Measurements from ENCODE around the gene TGFB1.

Gene TGFB1

GRCh38 chr19:41398050-41398418, 44.3 kb upstream of the TGFB1 start:
- Histone ChIP-seq H3K9ac (ENCODE audit: low read depth, low read length, poor library complexity, severe bottlenecking) (peak overlapping the region; percentile 95), H3K4me2 (ENCODE audit: low read depth, low read length, poor library complexity, severe bottlenecking) (peak overlapping the region; percentile 98), H3K9me3 (ENCODE audit: insufficient read depth, low read depth, low read length) (no peaks in the 10 kb centered on the region), H3K27me3 (ENCODE audit: insufficient read depth, low read length, poor library complexity, severe bottlenecking) (no peaks in the 10 kb centered on the region), H3F3A (ENCODE audit: low read depth) (no peaks in the 10 kb centered on the region), H3K79me2 (ENCODE audit: insufficient read depth, low read length) (peaks cover 61% of the 10 kb centered on the region), H2AFZ (ENCODE audit: low read length) (peak overlapping the region; percentile 80), H3K9me2 (replicated peaks; ENCODE audit: low read depth, low read length) (no peaks in the 10 kb centered on the region), H3K36me3 (ENCODE audit: insufficient read depth, low read length) (no peaks in the 10 kb centered on the region), H4K20me1 (ENCODE audit: insufficient read depth, low read length, poor library complexity, severe bottlenecking) (peaks cover 3% of the 10 kb centered on the region), H3K4me1 (ENCODE audit: insufficient read depth, low read length, poor library complexity, severe bottlenecking) (peaks cover 19% of the 10 kb centered on the region), H3K4me3 (ENCODE audit: low read length, poor library complexity, severe bottlenecking) (peak overlapping the region; percentile 97)
- TF ChIP-seq CTCF (conservative IDR thresholded peaks at IDR 0.05; ENCODE audit: low read length) (no peak), EZH2phosphoT487 (IDR thresholded peaks at IDR 0.05; ENCODE audit: borderline replicate concordance) (no peak)

GRCh38 chr19:41397086-41398049, 43.6 kb upstream of the TGFB1 start, which contains the start of the genes BCKDHA and EXOSC5:
BCKDHA (plus strand) TSS chr19:41397818; CDS start chr19:41397828, 10 bp downstream.
EXOSC5 (minus strand) TSS chr19:41397359; CDS start chr19:41397328, 31 bp downstream.
- TF ChIP-seq EZH2phosphoT487 (IDR thresholded peaks at IDR 0.05; ENCODE audit: borderline replicate concordance): no peak
- TF ChIP-seq CTCF (conservative IDR thresholded peaks at IDR 0.05; ENCODE audit: low read length): no peak
- Histone ChIP-seq H3K4me2 (ENCODE audit: low read depth, low read length, poor library complexity, severe bottlenecking) (peak within 1 kb of the TSS; percentile 98), H3K27me3 (ENCODE audit: insufficient read depth, low read length, poor library complexity, severe bottlenecking) (no peaks in the 10 kb centered on the region), H3F3A (ENCODE audit: low read depth) (no peaks in the 10 kb centered on the region), H3K36me3 (ENCODE audit: insufficient read depth, low read length) (no peaks in the 10 kb centered on the region), H4K20me1 (ENCODE audit: insufficient read depth, low read length, poor library complexity, severe bottlenecking) (peaks cover 3% of the 10 kb centered on the region), H2AFZ (ENCODE audit: low read length) (peak within 1 kb of the TSS; percentile 81), H3K9me3 (ENCODE audit: insufficient read depth, low read depth, low read length) (no peaks in the 10 kb centered on the region), H3K9me2 (replicated peaks; ENCODE audit: low read depth, low read length) (no peaks in the 10 kb centered on the region), H3K79me2 (ENCODE audit: insufficient read depth, low read length) (peaks cover 61% of the 10 kb centered on the region), H3K4me1 (ENCODE audit: insufficient read depth, low read length, poor library complexity, severe bottlenecking) (peaks cover 19% of the 10 kb centered on the region), H3K9ac (ENCODE audit: low read depth, low read length, poor library complexity, severe bottlenecking) (peak within 1 kb of the TSS; percentile 95), H3K4me3 (ENCODE audit: low read length, poor library complexity, severe bottlenecking) (peak within 1 kb of the TSS; percentile 97)

- Histone ChIP-seq H3K27me3 (ENCODE audit: insufficient read depth, low read length, poor library complexity, severe bottlenecking) (no peaks in the 10 kb centered on the region), H3K9ac (ENCODE audit: low read depth, low read length, poor library complexity, severe bottlenecking) (peak overlapping the region; percentile 79), H3K79me2 (ENCODE audit: insufficient read depth, low read length) (peaks cover 49% of the 10 kb centered on the region), H2AFZ (ENCODE audit: low read length) (no peak overlapping the region), H3K9me2 (replicated peaks; ENCODE audit: low read depth, low read length) (no peaks in the 10 kb centered on the region), H3K4me2 (ENCODE audit: low read depth, low read length, poor library complexity, severe bottlenecking) (peak overlapping the region; percentile 79), H3K36me3 (ENCODE audit: insufficient read depth, low read length) (peaks cover 15% of the 10 kb centered on the region; the same call in 1 of the 2 replicates), H3K9me3 (ENCODE audit: insufficient read depth, low read depth, low read length) (no peaks in the 10 kb centered on the region), H3K4me3 (ENCODE audit: low read length, poor library complexity, severe bottlenecking) (peak overlapping the region; percentile 92), H3F3A (ENCODE audit: low read depth) (no peaks in the 10 kb centered on the region), H4K20me1 (ENCODE audit: insufficient read depth, low read length, poor library complexity, severe bottlenecking) (peaks cover 3% of the 10 kb centered on the region), H3K4me1 (ENCODE audit: insufficient read depth, low read length, poor library complexity, severe bottlenecking) (peaks cover 19% of the 10 kb centered on the region)
- TF ChIP-seq CTCF (conservative IDR thresholded peaks at IDR 0.05; ENCODE audit: low read length): no peak
- TF ChIP-seq EZH2phosphoT487 (IDR thresholded peaks at IDR 0.05; ENCODE audit: borderline replicate concordance): no peak
Observed at GRCh38 chr19:41395355-41395754, 41.6 kb upstream of the TGFB1 start.

All from Loucy (cell line).